Activated CD8-positive, alpha-beta memory T cell treated with anti-CD3 and anti-CD28 coated beads, Interleukin-2, amount 50 U/mL, for 4 hours (primary cell): ENCODE data around the gene STARD5.
A peak's percentile ranks its signal among the peaks of the same experiment; 100 is the strongest.

Source experiments
- DNase-seq: peaks from one replicate; pipeline ENCODE4 v3.0.0-alpha.2; 2020

STARD5 gene

DNA sequence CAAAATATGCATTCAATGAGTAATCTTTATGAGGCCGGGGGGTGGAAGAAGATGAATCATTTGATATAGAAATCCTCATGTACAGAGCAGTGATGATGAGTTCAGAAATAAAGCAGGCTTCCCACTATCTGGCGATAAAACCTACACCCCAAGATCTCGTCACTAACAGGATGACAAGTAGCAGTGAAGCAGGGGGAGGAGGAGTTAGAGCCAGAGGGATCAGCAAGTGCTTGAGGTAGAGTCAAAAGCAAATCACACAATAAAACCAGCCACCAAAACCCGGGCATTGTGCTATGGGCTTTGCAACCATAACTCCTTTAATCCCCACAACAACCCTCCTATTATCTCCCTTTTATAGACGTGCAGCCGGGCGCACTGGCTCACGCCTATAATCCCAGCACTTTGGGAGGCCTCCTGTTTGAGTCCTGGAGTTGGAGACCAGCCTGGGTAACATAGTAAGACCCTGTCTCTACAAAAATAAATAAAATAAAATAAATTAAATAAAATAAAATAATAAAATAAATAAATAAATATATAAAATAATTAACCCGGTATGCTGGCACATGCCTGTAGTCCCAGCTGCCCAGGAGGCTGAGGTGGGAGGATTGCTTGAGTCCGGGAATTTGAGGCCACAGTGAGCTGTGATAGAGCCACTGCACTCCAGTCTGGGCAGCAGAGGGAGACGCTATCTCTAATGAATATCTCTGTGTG is 53.0 kb downstream of the STARD5 start:
- DNase-seq: no peak

DNA sequence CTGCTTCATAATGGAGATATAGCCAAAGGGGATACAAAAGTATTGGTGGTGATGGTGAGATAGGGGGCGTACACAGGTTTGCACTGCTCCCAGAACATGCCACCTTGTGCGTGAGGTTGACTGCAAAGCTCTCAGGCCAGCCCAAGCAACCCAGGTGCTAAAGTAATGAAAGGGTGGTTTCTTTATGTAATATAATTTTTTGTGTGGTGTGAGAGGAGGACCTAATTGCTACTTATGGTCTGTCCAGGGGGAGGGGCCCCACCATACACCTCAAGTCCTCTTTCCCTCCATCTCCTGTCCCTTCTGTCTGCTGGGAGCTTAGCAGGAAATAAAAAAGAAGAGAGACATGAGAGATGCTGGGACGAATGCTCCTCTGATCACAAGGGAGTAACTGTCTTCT is 53.8 kb downstream of the STARD5 start:
- DNase-seq: no peak

DNA sequence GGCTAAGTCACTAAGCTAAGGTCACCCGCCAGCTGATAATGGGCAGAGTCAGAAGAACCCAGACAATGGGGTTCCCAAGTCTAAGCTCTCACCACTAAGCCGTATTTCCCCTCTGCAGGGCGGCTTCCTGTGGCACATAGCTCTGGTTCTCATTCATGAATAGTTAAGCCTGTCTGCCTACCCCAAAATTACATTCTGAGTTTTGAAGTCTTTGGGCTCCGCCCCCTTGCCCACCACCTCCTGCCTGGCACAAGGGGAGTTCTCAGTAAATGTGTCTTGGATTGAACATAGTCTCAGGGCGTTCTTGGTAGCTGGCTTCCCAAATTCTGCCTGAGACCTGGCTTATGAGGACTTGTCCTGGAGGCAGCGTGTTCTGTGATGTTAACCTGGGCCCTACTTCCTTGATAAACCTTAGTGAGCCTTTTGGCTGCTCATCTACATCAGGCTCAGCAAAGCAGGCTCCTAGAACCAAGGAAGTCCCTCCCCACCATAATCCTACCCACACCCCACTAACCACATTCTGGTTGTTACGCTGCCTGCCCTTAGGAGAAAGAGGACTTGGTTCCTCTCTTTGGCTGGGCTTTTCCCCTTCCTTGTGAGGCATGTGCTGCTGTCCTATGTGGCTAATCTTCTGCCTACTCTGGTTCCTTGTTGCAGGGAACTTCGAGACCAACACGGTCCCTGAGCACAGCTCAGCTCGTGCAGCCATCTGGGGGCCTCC is 54.9 kb downstream of the STARD5 start:
- no peak for DNase-seq

DNA sequence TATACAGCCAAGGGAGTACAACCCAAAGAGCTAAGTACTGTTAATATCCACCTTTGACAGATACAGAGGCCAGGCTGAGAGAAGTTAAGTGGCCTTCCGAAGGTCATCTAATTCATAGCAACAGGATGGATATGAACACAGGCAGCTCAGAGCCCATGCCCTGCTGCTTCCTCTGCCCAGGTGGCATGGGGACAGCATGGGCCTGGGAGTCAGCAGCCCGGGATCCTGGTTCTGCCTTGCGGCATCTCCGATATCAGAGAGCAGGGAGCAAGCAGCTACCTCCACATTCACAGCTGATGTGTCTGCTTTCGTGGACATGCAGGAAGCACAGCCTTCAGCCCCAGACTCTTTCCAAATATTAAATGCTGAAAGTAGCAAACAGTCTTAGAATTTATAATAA is 55.6 kb downstream of the STARD5 start:
- no peak for DNase-seq

DNA sequence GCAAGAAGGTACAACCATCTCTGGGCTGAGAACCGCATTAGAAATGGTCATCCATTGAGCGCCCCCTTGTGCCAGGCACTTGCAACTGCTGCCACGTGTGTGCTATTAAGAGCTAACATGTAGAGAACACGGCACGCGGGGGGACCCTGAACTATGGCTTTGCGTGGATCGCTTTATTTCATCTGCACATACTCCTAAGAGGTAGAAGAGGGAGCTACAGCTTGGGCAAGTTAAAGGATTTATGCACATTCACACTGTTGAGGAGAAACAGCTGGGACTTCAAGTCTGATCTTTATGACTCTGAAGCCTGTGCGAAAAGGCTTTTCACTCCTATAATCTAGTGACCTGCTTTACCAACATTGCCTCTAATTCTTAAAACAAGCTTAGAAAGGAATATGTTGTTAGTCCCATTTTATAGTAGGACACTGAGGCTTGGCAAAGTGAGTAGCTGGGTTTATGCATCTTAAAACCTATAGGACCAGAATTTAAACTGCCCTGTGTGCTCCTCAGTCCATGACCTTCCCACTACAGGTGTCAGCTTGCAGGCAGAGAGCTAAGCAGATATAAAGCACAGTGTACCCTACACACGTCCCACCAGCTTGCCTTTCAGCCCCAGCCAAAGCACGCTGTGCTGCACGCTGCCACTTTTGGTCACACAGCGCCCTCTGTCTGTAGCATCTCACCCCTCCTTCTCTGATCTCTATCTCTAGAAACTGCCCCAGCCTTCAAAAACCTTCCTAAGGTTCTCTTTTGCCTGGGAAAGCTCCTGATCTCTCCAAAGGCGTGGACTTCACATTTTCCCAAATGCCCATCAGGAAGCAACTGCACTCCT is 57.8 kb downstream of the STARD5 start:
- DNase-seq: peak; percentile 87

DNA sequence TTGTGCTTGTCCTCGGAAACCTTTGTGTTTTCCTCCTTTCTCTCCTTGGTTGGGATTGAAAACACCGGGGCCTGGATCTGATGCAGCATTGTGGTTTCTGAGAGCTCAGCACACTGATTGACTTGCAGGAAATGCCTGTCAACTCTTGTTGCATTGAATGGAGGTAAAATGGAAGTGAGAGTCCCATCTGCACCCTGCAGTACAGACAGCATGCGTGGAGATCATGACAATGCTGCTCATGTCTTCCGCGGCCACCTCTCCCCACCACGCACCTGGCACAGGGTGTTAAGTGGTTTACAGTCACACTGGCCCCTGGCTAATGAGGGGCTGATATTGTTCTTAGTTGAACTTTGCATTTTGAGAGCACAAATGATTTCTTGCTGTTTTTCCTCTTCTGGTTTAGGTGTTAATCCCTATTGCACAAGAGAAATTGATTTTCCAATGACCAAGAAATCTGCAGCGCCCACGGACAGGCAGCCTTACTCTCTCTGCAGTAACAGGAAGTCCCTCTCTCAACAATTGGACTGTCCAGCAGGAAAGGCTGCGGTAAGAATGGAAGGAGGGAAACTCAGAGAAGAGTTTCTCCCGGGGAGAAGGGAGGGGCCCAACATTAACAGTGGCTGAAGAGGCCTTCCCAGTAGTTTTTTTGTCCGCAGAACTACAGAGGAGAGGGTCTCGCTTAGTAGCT is 58.5 kb downstream of the STARD5 start:
- DNase-seq: no peak

DNA sequence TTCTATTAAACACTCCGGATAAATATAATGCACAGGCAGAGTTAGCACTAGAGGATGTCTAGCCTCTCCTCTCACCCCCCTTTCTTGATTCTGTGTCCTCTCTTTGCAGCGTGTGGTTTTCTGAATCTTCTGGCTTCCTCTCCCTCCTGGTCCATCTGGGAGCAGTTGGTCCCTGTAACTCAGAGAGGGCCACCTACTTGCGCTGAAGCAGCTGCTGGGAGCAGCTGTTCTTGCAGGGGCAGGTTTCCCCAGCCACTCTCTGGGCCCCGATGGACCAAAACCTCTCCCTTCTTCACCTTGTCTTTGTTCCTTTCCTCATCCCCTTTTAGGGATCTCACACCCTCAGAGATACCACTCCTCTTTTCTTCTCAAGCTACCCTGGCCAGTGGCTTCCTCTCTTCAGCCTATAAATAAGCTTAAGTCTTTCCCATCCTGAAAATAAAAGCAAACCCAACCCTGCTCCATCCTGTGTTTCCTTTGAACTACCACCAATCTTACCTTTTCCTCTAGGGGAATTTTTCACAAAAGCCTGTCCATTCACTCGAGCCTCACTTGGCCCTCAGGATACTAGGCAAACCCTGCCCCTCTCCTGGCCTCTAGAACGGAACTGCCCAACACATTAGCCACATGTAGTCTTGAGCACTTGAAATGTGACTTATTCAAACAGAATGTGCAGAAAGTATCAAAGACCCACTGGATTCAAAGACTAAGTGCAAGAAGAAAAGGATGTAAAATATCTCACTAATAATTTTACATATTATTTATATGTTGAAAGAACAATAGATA is 59.7 kb downstream of the STARD5 start:
- no peak for DNase-seq

DNA sequence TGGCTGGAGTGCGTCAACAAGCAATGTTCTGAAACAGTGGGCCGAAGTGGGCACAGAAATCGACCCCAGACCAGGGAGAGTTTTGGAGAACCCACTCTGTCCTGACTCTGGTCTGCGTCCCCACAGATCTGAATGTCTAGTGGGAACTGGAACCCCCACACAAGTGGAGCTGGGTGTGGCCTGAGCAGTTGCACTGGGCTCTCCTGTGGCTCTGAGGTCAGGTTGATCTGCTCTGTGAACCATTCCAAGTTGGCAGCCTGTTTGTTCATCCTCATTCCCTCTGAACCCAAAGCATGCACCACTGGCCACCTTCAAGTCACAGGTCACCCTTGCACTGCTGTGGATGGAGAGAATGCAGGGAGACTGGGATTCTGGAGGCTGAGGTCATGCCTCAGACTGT is 60.5 kb downstream of the STARD5 start:
- DNase-seq: no peak

DNA sequence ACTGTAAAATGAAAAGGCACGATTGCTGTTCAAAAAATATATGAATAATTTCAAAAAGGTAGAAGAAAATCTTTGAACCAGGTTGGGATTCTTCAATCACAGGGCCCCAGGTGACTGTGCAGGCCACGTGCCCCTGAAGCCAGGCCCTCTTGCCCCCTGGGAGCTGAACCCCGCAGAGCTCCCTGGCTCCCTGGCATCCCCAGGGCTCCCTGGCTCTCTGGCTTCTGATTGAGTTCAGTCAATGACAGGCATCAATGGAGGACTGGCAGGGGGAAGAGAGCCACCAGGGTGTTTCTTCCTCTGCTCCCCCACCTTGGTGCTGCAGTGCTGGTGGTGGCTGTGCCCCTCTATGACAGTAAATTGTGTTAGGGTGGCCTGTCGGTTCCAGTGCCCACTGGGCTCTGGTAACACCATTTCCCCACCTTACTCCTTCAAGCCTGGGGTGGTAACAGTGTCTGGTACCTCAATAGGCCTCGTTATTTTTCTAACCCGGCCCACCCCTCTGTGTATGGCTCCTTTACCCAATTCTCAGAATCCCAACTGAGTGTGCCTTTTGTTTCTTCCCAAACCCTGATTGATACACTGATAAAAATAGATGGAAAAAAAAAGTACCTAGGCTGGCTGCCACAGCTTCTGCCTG is 62.6 kb downstream of the STARD5 start:
- DNase-seq: no peak

DNA sequence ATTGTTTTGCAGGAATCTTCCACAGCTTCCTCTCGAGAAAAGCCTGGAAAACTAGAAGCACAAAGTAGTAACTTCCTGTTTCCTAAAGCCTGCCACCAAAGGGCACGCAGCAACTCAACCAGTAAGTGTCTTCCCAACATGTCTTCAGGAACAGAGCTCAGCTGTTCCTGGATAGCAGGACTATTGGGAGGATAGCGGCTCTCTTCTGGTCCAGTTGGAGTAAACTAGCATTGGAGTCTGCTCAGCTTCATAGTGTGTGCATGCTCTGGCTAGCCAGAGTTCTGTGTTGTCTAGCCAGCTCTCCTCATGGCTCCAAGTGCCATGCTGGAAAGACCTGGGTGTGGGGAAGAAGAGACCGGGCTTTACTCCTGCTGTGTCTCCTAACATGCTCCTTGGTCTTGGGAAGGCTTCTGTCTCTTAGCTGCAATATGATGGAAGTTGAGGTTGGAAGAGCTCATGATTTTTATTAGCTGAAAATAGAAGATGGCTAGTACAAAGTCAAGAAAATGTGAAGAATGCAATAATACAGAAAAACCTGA is 64.1 kb downstream of the STARD5 start:
- DNase-seq: no peak
